Pancreas (tissue), 10 donors: ENCODE data around the gene IP6K1. TPM values are rescaled to one million over a fixed set of nuclear protein-coding genes. Genes with fewer than 3 reads are reported as not detected.

Experiments used
- ATAC-seq, 4 donors: fragments of 200-7000 bp; cut with Tn5 transposase; one replicate each; pipeline versions ENCODE4 v1.8.0 to v1.9.1; 2020; ENCODE audit warnings: mild to moderate bottlenecking in 4 of 4, moderate library complexity in 4 of 4
- DNase-seq, 6 donors: peaks; one replicate each; pipeline ENCODE4 v3.0.0-alpha.2; 2020
- FAIRE-seq: peaks from 2 replicates; lab custom pipeline; 2012; peaks lifted over from hg19 to GRCh38; lab: Jason Lieb, UNC
- H3K27ac ChIP-seq, 4 donors: fragments of 200-600 bp; sonication (generic); 1 replicate in 3 of 4; 2 replicates in 1 of 4; pipeline versions ENCODE4 v1.5.0 to v1.8.0; 2020
- H3K27me3 ChIP-seq, 4 donors: fragments of 200-600 bp; one replicate each; pipeline ENCODE4 v1.8.0; 2021
- H3K36me3 ChIP-seq, 3 donors: fragments of 200-600 bp; sonication (generic) in 1 of 3; one replicate each; pipeline versions ENCODE4 v1.5.0 to v1.8.0; 2020 to 2021
- H3K4me1 ChIP-seq, 3 donors: fragments of 200-600 bp; one replicate each; pipeline ENCODE4 v1.8.0; 2021
- H3K4me3 ChIP-seq, 4 donors: fragments of 200-600 bp; sonication (generic) in 2 of 4; one replicate each; pipeline versions ENCODE4 v1.5.0 to v1.8.0; 2020 to 2021
- H3K9me3 ChIP-seq, 4 donors: fragments of 200-600 bp; one replicate each; pipeline ENCODE4 v1.8.0; 2021
- CTCF ChIP-seq, 4 donors: fragments of 200-600 bp; sonication (generic) in 3 of 4; IDR thresholded peaks; one replicate each; pipeline versions ENCODE4 v1.5.0 to v1.8.0; 2021; ENCODE audit warnings: antibody characterized with exemption in 4 of 4
- WGBS, 2 donors: extraction: QIAGEN DNeasy Blood & Tissue Kit; methylation state at CpG; one replicate each; pipeline ENCODE4 v1.1.7; 2013; 5-methylcytosine and 5-hydroxymethylcytosine counted together
- intact Hi-C, 3 donors: fragments of 100-400 bp; cut with DNase I; formaldehyde crosslinking; loops; one replicate each; pipeline versions ENCODE4 v1.11.1 to v1.14.2; 2022
- polyA plus RNA-seq, 2 donors: library from polyadenylated mRNA; stranded (reverse); fragments of 200-250 nt; gene quantifications; one replicate each; pipeline ENCODE4 v1.2.3, GENCODE V29; 2013
- total RNA-seq, 6 donors: library from RNA; stranded (reverse); fragmentation: NEBNext Ultra II Directional in 4 of 6; extraction: Animal tissue kit (Norgen Biotek cat#: 25700) in 4 of 6; gene quantifications; one replicate each; pipeline versions ENCODE4 v1.2.1 to v1.2.4, GENCODE V29; 2021 to 2023
- donor health status: healthy with polysubstance abuse.
- donor health status: DM: no; HTN: no; CAD: no; lungs with moderate emphysema.
- donor health status: DM: no; HTN: no; CAD: no.
- donor health status: control.
- donor health status: control.
- donor health status: Bipolar disorder and iron deficiency.
- donor health status: DM: yes; HTN: yes; CAD: no.
- donor health status: DM: no; HTN: no; CAD: no.
- donor health status: DM: no; HTN: no; CAD: no.
- donor health status: DM: yes; HTN: yes; CAD: no.

Gene IP6K1
- total and polyA plus RNA-seq, 8 donors = 11.2 to 28.5 (median 15.2) TPM

GRCh38 chr3:49704629-49705028, 81.7 kb downstream of the IP6K1 start:
- DNase-seq (peak in 1 of 6 donors; percentile 55), FAIRE-seq (no peak), ATAC-seq (no peak)
- intact Hi-C loops = loop anchor here in 2 of 3 donors (5.0 to 10.0 kb wide), 2 partner anchors 138 to 140 kb away; no protein-coding TSS in a partner anchor
- Histone ChIP-seq H3K9me3 (no peaks in the 10 kb centered on the region), H3K36me3 (peaks cover 0 to 9% (median 0%) of the 10 kb centered on the region in 3 donors), H3K27me3 (no peaks in the 10 kb centered on the region), H3K4me3 (no peak overlapping the region), H3K4me1 (no peaks in the 10 kb centered on the region), H3K27ac (no peak overlapping the region)
- 91 to 95% methylated on average over 8 of the region's 8 CpGs for WGBS, 2 donors
- no peak for TF ChIP-seq CTCF (IDR thresholded peaks at IDR 0.05)

- Histone ChIP-seq H3K4me1 (no peaks in the 10 kb centered on the region), H3K4me3 (no peak overlapping the region), H3K36me3 (peaks cover 0 to 9% (median 0%) of the 10 kb centered on the region in 3 donors), H3K9me3 (no peaks in the 10 kb centered on the region), H3K27me3 (no peaks in the 10 kb centered on the region), H3K27ac (no peak overlapping the region)
- ATAC-seq (no peak), DNase-seq (peak in 1 of 6 donors; percentile 55), FAIRE-seq (no peak)
- TF ChIP-seq CTCF (IDR thresholded peaks at IDR 0.05) = no peak
- WGBS, 2 donors = 95 to 96% methylated on average over 7 of the region's 7 CpGs
- intact Hi-C loops = loop anchor here in 2 of 3 donors (5.0 to 10.0 kb wide), 2 partner anchors 138 to 141 kb away; no protein-coding TSS in a partner anchor
These were observed 82.4 kb downstream of the IP6K1 start for GRCh38 chr3:49703956-49704355.

GRCh38 chr3:49703443-49703927, 82.9 kb downstream of the IP6K1 start:
- FAIRE-seq (no peak), DNase-seq (peak in 4 of 6 donors; percentile 53 to 79 (median 72)), ATAC-seq (peak; percentile 81 to 96 (median 91))
- peak; percentile 73 to 86 (median 82) for TF ChIP-seq CTCF (IDR thresholded peaks at IDR 0.05)
- H3K36me3 ChIP-seq = peaks cover 0 to 9% (median 0%) of the 10 kb centered on the region in 3 donors
- no peaks in the 10 kb centered on the region for H3K9me3 ChIP-seq
- no peaks in the 10 kb centered on the region for H3K27me3 ChIP-seq
- intact Hi-C loops = loop anchor here in 2 of 3 donors (5.0 to 10.0 kb wide), 2 partner anchors 139 to 141 kb away; no protein-coding TSS in a partner anchor
- no peak overlapping the region for H3K27ac ChIP-seq
- no peak overlapping the region for H3K4me3 ChIP-seq
- WGBS, 2 donors = 45 to 52% methylated on average over 14 of the region's 14 CpGs
- H3K4me1 ChIP-seq = no peaks in the 10 kb centered on the region

- H3K4me3 ChIP-seq = no peak overlapping the region
- TF ChIP-seq CTCF (IDR thresholded peaks at IDR 0.05) = no peak
- 84 to 89% methylated on average over 11 of the region's 11 CpGs for WGBS, 2 donors
- H3K9me3 ChIP-seq = no peaks in the 10 kb centered on the region
- no peak for ATAC-seq
- H3K36me3 ChIP-seq = peaks cover 0 to 9% (median 0%) of the 10 kb centered on the region in 3 donors
- FAIRE-seq = no peak
- intact Hi-C loops = loop anchor here in 2 of 3 donors (5.0 to 10.0 kb wide), 2 partner anchors 140 to 142 kb away; no protein-coding TSS in a partner anchor
- H3K27ac ChIP-seq = no peak overlapping the region
- DNase-seq = peak in 2 of 6 donors; percentile 17 to 61
- H3K4me1 ChIP-seq = no peaks in the 10 kb centered on the region
- H3K27me3 ChIP-seq = no peaks in the 10 kb centered on the region
These were observed 83.7 kb downstream of the IP6K1 start for GRCh38 chr3:49702672-49703071.
